Caco-2 (cell line): ENCODE results near the gene PPP3CB. TPM values are rescaled to one million over a fixed set of nuclear protein-coding genes. Genes with fewer than 3 reads are reported as not detected.

Source experiments
- BruUV-seq: library from RNA; stranded (reverse); fragments of 400-500 nt; replicated peaks from 2 replicates; lab custom pipeline; 2021; lab: Mats Ljungman, UMichigan
- CTCF ChIA-PET: fragments of 300-600 bp; sonication (Branson Sonifier 250); formaldehyde crosslinking; loops from one replicate; lab custom pipeline; 2022; ENCODE audit warnings: antibody characterized with exemption; lab: Charles Lee
- POLR2A ChIA-PET: fragments of 300-600 bp; sonication (Branson Sonifier 250); formaldehyde crosslinking; loops from one replicate; lab custom pipeline; 2022; ENCODE audit warnings: antibody characterized with exemption; lab: Charles Lee
- DNase-seq, 2 experiments: peaks; one replicate each; pipeline versions ENCODE4 v3.0.0 to v3.0.0-alpha.2; 2020 to 2022
- H3K27me3 ChIP-seq: replicated peaks from 2 replicates; pipeline ENCODE4 v1.6.0; 2011; ENCODE audit warnings: low read length; ENCODE audit not compliant: control insufficient read depth, insufficient read depth
- H3K36me3 ChIP-seq: 2 replicates; pipeline ENCODE4 v1.5.1; 2011; ENCODE audit warnings: low read length; ENCODE audit not compliant: control insufficient read depth, insufficient read depth
- H3K4me1 ChIP-seq: fragments of 250-450 bp; sonication (Bioruptor Pico); 2 replicates; pipeline ENCODE4 v1.5.1; 2020; ENCODE audit warnings: mild to moderate bottlenecking
- H3K4me3 ChIP-seq: 2 replicates; pipeline ENCODE4 v1.5.1; 2011; ENCODE audit warnings: low read depth, mild to moderate bottlenecking, control low read depth, low read length
- H3K9me3 ChIP-seq: fragments of 250-450 bp; sonication (Bioruptor Pico); 2 replicates; pipeline ENCODE4 v1.5.1; 2020; ENCODE audit warnings: mild to moderate bottlenecking, moderate library complexity
- H3K27ac Mint-ChIP-seq: one replicate; pipeline ENCODE4 v1.8.0; 2022; ENCODE audit warnings: mixed read lengths; ENCODE audit not compliant: unreplicated experiment
- H3K27me3 Mint-ChIP-seq: one replicate; pipeline ENCODE4 v1.8.0; 2022; ENCODE audit warnings: mixed read lengths; ENCODE audit not compliant: insufficient read depth, unreplicated experiment
- H3K36me3 Mint-ChIP-seq: one replicate; pipeline ENCODE4 v1.8.0; 2022; ENCODE audit warnings: mild to moderate bottlenecking, mixed read lengths; ENCODE audit not compliant: insufficient read depth, unreplicated experiment
- H3K4me1 Mint-ChIP-seq: one replicate; pipeline ENCODE4 v1.8.0; 2022; ENCODE audit warnings: low read depth, mixed read lengths; ENCODE audit not compliant: unreplicated experiment
- H3K4me3 Mint-ChIP-seq: one replicate; pipeline ENCODE4 v1.8.0; 2022; ENCODE audit warnings: mild to moderate bottlenecking, moderate library complexity, mixed read lengths; ENCODE audit not compliant: unreplicated experiment
- H3K9me3 Mint-ChIP-seq: one replicate; pipeline ENCODE4 v1.8.0; 2022; ENCODE audit warnings: mixed read lengths; ENCODE audit not compliant: unreplicated experiment
- CTCF ChIP-seq, 2 experiments: fragments of 200-600 bp in 1 of 2; IDR thresholded peaks; 1 replicate in 1 of 2; 2 replicates in 1 of 2; pipeline versions ENCODE4 v1.5.1 to v1.8.0; 2011 to 2022; ENCODE audit warnings: antibody characterized with exemption in 1 of 2, control low read depth in 1 of 2, inconsistent platforms in 1 of 2, low read depth in 1 of 2, low read length in 1 of 2, mild to moderate bottlenecking in 1 of 2, moderate library complexity in 1 of 2; ENCODE audit not compliant: insufficient read depth in 1 of 2, severe bottlenecking in 1 of 2, unreplicated experiment in 1 of 2
- intact Hi-C: fragments of 100-400 bp; cut with micrococcal nuclease; formaldehyde crosslinking; loops from one replicate; pipeline ENCODE4 v1.10.0; 2022; ENCODE audit not compliant: unreplicated experiment
- total RNA-seq: library from RNA; stranded (reverse); gene quantifications from 2 replicates; pipeline ENCODE4 v1.2.3, GENCODE V29; 2022

PPP3CB gene
- total RNA-seq, 1 experiment from 2014 or later, result 41.5 TPM

GRCh38 chr10:73408061-73408460 lies 87.8 kb downstream of the PPP3CB start:
- DNase-seq, result no peak
- peaks cover 32% of the 10 kb centered on the region for H3K36me3 Mint-ChIP-seq
- H3K9me3 Mint-ChIP-seq, result no peaks in the 10 kb centered on the region
- peak overlapping the region; percentile 6 for H3K4me3 Mint-ChIP-seq
- POLR2A ChIA-PET, result interaction anchor here (0.6 to 0.7 kb wide), 3 partner anchors 49 to 82 kb away, joined by 3 to 5 read pairs (median 4); no protein-coding TSS in a partner anchor
- intact Hi-C loops, result no loop called here
- Histone ChIP-seq H3K36me3 (no peaks in the 10 kb centered on the region), H3K27me3 (no peaks in the 10 kb centered on the region), H3K4me3 (no peak overlapping the region), H3K9me3 (no peaks in the 10 kb centered on the region), H3K4me1 (peaks cover 40% of the 10 kb centered on the region)
- no peaks in the 10 kb centered on the region for H3K27me3 Mint-ChIP-seq
- CTCF ChIA-PET, result no interaction called here
- BruUV-seq, result no TSS peak
- no peak for TF ChIP-seq CTCF (IDR thresholded peaks at IDR 0.05; ENCODE audit: insufficient read depth in 1 of 2, low read depth in 1 of 2, low read length in 1 of 2, severe bottlenecking in 1 of 2, unreplicated experiment in 1 of 2)
- H3K4me1 Mint-ChIP-seq, result peaks cover 36% of the 10 kb centered on the region
- H3K27ac Mint-ChIP-seq, result peak overlapping the region; percentile 31

GRCh38 chr10:73407495-73407894 lies 88.3 kb downstream of the PPP3CB start:
- Mint-ChIP-seq H3K27ac (peak overlapping the region; percentile 31), H3K4me3 (no peak overlapping the region), H3K27me3 (no peaks in the 10 kb centered on the region), H3K36me3 (peaks cover 32% of the 10 kb centered on the region), H3K9me3 (no peaks in the 10 kb centered on the region), H3K4me1 (peaks cover 41% of the 10 kb centered on the region)
- no peak for TF ChIP-seq CTCF (IDR thresholded peaks at IDR 0.05; ENCODE audit: insufficient read depth in 1 of 2, low read depth in 1 of 2, low read length in 1 of 2, severe bottlenecking in 1 of 2, unreplicated experiment in 1 of 2)
- intact Hi-C loops, result no loop called here
- no peak for DNase-seq
- H3K9me3 ChIP-seq, result no peaks in the 10 kb centered on the region
- BruUV-seq, result no TSS peak
- H3K4me1 ChIP-seq, result peaks cover 40% of the 10 kb centered on the region
- POLR2A ChIA-PET, result interaction anchor here (0.6 kb wide), 1 partner anchor 50 kb away, joined by 5 read pairs; no protein-coding TSS in a partner anchor
- no peaks in the 10 kb centered on the region for H3K27me3 ChIP-seq
- CTCF ChIA-PET, result interaction anchor here (1.2 kb wide), 1 partner anchor 9 kb away, joined by 3 read pairs; no protein-coding TSS in a partner anchor
- H3K36me3 ChIP-seq, result no peaks in the 10 kb centered on the region
- no peak overlapping the region for H3K4me3 ChIP-seq

- Mint-ChIP-seq H3K4me3 (no peak overlapping the region), H3K36me3 (peaks cover 32% of the 10 kb centered on the region), H3K27ac (peak overlapping the region; percentile 33), H3K9me3 (no peaks in the 10 kb centered on the region), H3K27me3 (no peaks in the 10 kb centered on the region), H3K4me1 (peaks cover 43% of the 10 kb centered on the region)
- Histone ChIP-seq H3K36me3 (no peaks in the 10 kb centered on the region), H3K4me3 (no peak overlapping the region), H3K9me3 (no peaks in the 10 kb centered on the region), H3K27me3 (no peaks in the 10 kb centered on the region), H3K4me1 (peaks cover 40% of the 10 kb centered on the region)
- POLR2A ChIA-PET, result no interaction called here
- CTCF ChIA-PET, result interaction anchor here (1.2 kb wide), 1 partner anchor 9 kb away, joined by 3 read pairs; no protein-coding TSS in a partner anchor
- intact Hi-C loops, result no loop called here
- peak in 1 of 2 experiments; percentile 45 for DNase-seq
- TF ChIP-seq CTCF (IDR thresholded peaks at IDR 0.05; ENCODE audit: insufficient read depth in 1 of 2, low read depth in 1 of 2, low read length in 1 of 2, severe bottlenecking in 1 of 2, unreplicated experiment in 1 of 2), result no peak
- no TSS peak for BruUV-seq
Observed at GRCh38 chr10:73406846-73407245, 89.0 kb downstream of the PPP3CB start.
